Uterus (tissue), 4 donors: ENCODE results near the gene IL4R. TPM values are rescaled to one million over a fixed set of nuclear protein-coding genes. Genes with fewer than 3 reads are reported as not detected.

Experiments used
- DNase-seq, 2 donors: peaks; one replicate each; pipeline ENCODE4 v3.0.0-alpha.2; 2019 to 2020
- H3K27ac ChIP-seq, 2 donors: fragments of 200-600 bp; sonication (generic); 1 replicate in 1 of 2; 2 replicates in 1 of 2; pipeline ENCODE4 v1.5.1; 2016 to 2018
- H3K27me3 ChIP-seq, 2 donors: fragments of 200-600 bp; sonication (generic); one replicate each; pipeline ENCODE4 v1.5.1; 2018 to 2019; ENCODE audit warnings: control low read depth in 1 of 2
- H3K36me3 ChIP-seq, 2 donors: fragments of 200-600 bp; sonication (generic); one replicate each; pipeline ENCODE4 v1.5.1; 2019; ENCODE audit warnings: control low read depth in 1 of 2
- H3K4me1 ChIP-seq, 2 donors: fragments of 200-600 bp; sonication (generic); one replicate each; pipeline ENCODE4 v1.5.1; 2018 to 2019; ENCODE audit warnings: control low read depth in 1 of 2
- H3K4me3 ChIP-seq, 2 donors: fragments of 200-600 bp; sonication (generic); 1 replicate in 1 of 2; 2 replicates in 1 of 2; pipeline ENCODE4 v1.5.1; 2018 to 2019; ENCODE audit warnings: mild to moderate bottlenecking in 1 of 2
- H3K9me3 ChIP-seq, 2 donors: fragments of 200-600 bp; sonication (generic); one replicate each; pipeline ENCODE4 v1.5.1; 2019; ENCODE audit warnings: control low read depth in 1 of 2
- CTCF ChIP-seq, 4 experiments: fragments of 200-600 bp in 2 of 4; fragments of 450-650 bp in 2 of 4; sonication (generic) in 2 of 4; IDR thresholded peaks; one replicate each; pipeline ENCODE4 v1.5.1; 2016 to 2019; ENCODE audit warnings: antibody characterized with exemption in 4 of 4, mild to moderate bottlenecking in 2 of 4, moderate library complexity in 1 of 4
- POLR2A ChIP-seq, 2 donors: fragments of 450-650 bp; IDR thresholded peaks; one replicate each; pipeline ENCODE4 v1.6.1; 2016; ENCODE audit warnings: antibody characterized with exemption in 2 of 2, mild to moderate bottlenecking in 1 of 2, moderate library complexity in 1 of 2
- intact Hi-C: fragments of 100-400 bp; cut with DNase I; formaldehyde crosslinking; loops from one replicate; pipeline ENCODE4 v1.15.1; 2023; ENCODE audit warnings: low total_unique reads
- total RNA-seq, 4 donors: library from RNA; depleted of rRNA in 3 of 4; stranded (reverse); fragments of >200 nt in 3 of 4; gene quantifications; one replicate each; pipeline versions ENCODE4 v1.1.0 to v1.2.4, GENCODE V29; 2014 to 2023
- donor health status: DM: yes; HTN: yes; CAD: no.

IL4R gene
- total RNA-seq, 4 donors from 2014 or later = 9.4 to 137 (median 45.4) TPM

- intact Hi-C loops = no loop called here
- no peaks in the 10 kb centered on the region for H3K9me3 ChIP-seq
- no peaks in the 10 kb centered on the region for H3K27me3 ChIP-seq
- no peak overlapping the region for H3K27ac ChIP-seq
- no peaks in the 10 kb centered on the region for H3K4me1 ChIP-seq
- TF ChIP-seq CTCF (IDR thresholded peaks at IDR 0.05) (no peak), POLR2A (IDR thresholded peaks at IDR 0.05) (no peak)
- H3K4me3 ChIP-seq = no peak overlapping the region
- DNase-seq = no peak
- H3K36me3 ChIP-seq = no peaks in the 10 kb centered on the region
Measured at GRCh38 chr16:27398894-27399853, 85.4 kb downstream of the IL4R start.

DNA sequence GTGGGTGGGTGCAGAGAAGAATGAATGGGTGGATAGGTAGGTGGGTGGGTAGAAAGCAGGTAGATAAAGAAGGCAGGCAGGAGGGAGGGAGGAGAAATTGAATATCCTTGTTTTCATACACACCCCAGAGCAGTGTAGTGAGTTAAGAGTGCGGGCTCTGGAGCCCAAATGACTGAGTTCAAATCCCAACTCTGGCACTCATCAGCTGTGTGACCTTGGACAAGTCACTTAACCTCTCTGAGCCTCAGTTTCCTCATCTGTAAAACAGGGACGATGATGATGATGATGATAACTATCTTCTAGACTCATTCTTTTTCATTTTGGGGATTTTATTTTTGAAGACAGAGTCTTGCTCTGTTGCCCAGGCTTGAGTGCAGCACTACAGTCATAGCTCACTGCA lies 86.2 kb downstream of the IL4R start:
- Histone ChIP-seq H3K36me3 (no peaks in the 10 kb centered on the region), H3K4me1 (no peaks in the 10 kb centered on the region), H3K4me3 (no peak overlapping the region), H3K9me3 (no peaks in the 10 kb centered on the region), H3K27me3 (no peaks in the 10 kb centered on the region), H3K27ac (no peak overlapping the region)
- DNase-seq = no peak
- intact Hi-C loops = no loop called here
- TF ChIP-seq POLR2A (IDR thresholded peaks at IDR 0.05) (no peak), CTCF (IDR thresholded peaks at IDR 0.05) (no peak)

GRCh38 chr16:27400751-27401620 lies 87.2 kb downstream of the IL4R start:
- no peaks in the 10 kb centered on the region for H3K4me1 ChIP-seq
- no peaks in the 10 kb centered on the region for H3K27me3 ChIP-seq
- DNase-seq = no peak
- no peak overlapping the region for H3K27ac ChIP-seq
- H3K9me3 ChIP-seq = no peaks in the 10 kb centered on the region
- H3K4me3 ChIP-seq = no peak overlapping the region
- TF ChIP-seq POLR2A (IDR thresholded peaks at IDR 0.05) = no peak
- TF ChIP-seq CTCF (IDR thresholded peaks at IDR 0.05) = no peak
- intact Hi-C loops = no loop called here
- no peaks in the 10 kb centered on the region for H3K36me3 ChIP-seq

DNA sequence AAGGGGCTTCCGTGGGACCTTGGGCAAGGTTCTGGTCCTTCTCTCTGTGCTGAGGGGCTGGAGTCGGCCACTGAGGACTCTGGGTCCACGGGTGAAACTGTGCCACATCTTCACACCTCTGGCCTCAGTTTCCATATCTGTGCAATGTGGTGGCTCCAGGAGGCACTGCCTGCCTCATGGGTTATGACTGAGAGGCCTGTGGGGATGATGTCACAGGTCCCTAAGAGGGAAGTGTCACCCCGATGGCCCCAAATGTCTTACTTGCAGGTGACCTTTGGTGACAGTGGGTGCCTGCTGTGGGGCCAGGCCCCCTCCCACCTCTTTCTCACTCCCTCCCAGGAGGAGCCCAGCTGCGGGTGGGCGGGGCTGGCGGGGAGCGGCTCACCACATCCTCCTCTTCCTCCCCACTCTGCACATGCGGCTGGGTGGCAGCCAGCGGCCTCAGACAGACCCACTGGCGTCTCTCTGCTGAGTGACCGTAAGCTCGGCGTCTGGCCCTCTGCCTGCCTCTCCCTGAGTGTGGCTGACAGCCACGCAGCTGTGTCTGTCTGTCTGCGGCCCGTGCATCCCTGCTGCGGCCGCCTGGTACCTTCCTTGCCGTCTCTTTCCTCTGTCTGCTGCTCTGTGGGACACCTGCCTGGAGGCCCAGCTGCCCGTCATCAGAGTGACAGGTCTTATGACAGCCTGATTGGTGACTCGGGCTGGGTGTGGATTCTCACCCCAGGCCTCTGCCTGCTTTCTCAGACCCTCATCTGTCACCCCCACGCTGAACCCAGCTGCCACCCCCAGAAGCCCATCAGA lies 88.2 kb downstream of the IL4R start, which contains the start of gene IL21R:
Gene IL21R, plus strand, starts transcription at position 407 of the 801 bp plus-strand sequence. CDS start 27,898 bp downstream, outside the sequence.
- TF ChIP-seq POLR2A (IDR thresholded peaks at IDR 0.05) (no peak), CTCF (IDR thresholded peaks at IDR 0.05) (no peak)
- DNase-seq = peak; percentile 20 to 25
- Histone ChIP-seq H3K36me3 (no peaks in the 10 kb centered on the region), H3K27ac (no peak within 1 kb of the TSS), H3K4me1 (no peaks in the 10 kb centered on the region), H3K4me3 (no peak within 1 kb of the TSS), H3K9me3 (no peaks in the 10 kb centered on the region), H3K27me3 (no peaks in the 10 kb centered on the region)
- intact Hi-C loops = no loop called here
